ENCODE measurements around the gene VPS33B.

DNA sequence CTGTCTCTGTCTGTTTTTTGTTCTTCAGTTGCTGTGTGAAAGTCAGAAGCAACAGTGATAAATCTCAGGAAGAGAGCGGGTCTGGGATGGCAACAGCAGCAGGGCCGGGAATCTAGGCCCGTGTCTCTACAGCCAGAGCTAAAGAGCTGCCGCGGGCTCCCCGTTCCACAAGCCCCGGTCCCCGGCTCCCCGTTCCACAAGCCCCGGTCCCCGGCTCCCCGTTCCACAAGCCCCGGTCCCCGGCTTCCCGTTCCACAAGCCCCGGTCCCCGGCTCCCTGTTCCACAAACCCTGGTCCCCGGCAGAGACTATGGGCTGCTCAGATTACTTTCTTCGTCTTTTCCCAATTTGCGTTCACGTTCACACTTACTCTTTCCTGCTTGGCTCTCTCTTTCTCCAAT, 48.2 kb downstream of the VPS33B start:
- no peak for TF ChIP-seq POLR2AphosphoS5 (IDR thresholded peaks at IDR 0.05; ENCODE audit: borderline replicate concordance, low read depth, low read length)
- no peak for TF ChIP-seq EZH2 (IDR thresholded peaks at IDR 0.05)
- TF ChIP-seq FOXP2 (optimal IDR thresholded peaks at IDR 0.05; ENCODE audit: control extremely low read depth, extremely low read length, insufficient read depth) = no peak

All from SK-N-MC (cell line).